Tibial nerve (tissue), 4 donors: ENCODE measurements around the gene SETD2.

Experiments used
- EP300 ChIP-seq, 2 donors: sonication (generic); formaldehyde crosslinking; IDR thresholded peaks; one replicate each; pipeline ENCODE4 v1.6.1; 2017; ENCODE audit warnings: antibody characterized with exemption in 2 of 2, mild to moderate bottlenecking in 1 of 2
- POLR2A ChIP-seq, 2 donors: fragments of 450-650 bp; IDR thresholded peaks; one replicate each; pipeline ENCODE4 v1.6.1; 2017; ENCODE audit warnings: antibody characterized with exemption in 2 of 2, mild to moderate bottlenecking in 2 of 2, moderate library complexity in 2 of 2
- TF ChIP-seq, protein P1 (sequence below), 5 experiments: fragments of 200-600 bp in 3 of 5; fragments of 450-650 bp in 2 of 5; sonication (generic) in 3 of 5; IDR thresholded peaks; one replicate each; pipeline ENCODE4 v1.5.1; 2016 to 2019; ENCODE audit warnings: antibody characterized with exemption in 5 of 5, mild to moderate bottlenecking in 3 of 5, moderate library complexity in 2 of 5

GRCh38 chr3:47019201-47019600, 144.7 kb downstream of the SETD2 start:
- TF ChIP-seq, protein P1, sequence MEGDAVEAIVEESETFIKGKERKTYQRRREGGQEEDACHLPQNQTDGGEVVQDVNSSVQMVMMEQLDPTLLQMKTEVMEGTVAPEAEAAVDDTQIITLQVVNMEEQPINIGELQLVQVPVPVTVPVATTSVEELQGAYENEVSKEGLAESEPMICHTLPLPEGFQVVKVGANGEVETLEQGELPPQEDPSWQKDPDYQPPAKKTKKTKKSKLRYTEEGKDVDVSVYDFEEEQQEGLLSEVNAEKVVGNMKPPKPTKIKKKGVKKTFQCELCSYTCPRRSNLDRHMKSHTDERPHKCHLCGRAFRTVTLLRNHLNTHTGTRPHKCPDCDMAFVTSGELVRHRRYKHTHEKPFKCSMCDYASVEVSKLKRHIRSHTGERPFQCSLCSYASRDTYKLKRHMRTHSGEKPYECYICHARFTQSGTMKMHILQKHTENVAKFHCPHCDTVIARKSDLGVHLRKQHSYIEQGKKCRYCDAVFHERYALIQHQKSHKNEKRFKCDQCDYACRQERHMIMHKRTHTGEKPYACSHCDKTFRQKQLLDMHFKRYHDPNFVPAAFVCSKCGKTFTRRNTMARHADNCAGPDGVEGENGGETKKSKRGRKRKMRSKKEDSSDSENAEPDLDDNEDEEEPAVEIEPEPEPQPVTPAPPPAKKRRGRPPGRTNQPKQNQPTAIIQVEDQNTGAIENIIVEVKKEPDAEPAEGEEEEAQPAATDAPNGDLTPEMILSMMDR (IDR thresholded peaks at IDR 0.05) = no peak
- TF ChIP-seq POLR2A (IDR thresholded peaks at IDR 0.05) = no peak
- no peak for TF ChIP-seq EP300 (IDR thresholded peaks at IDR 0.05)
